Measurements from ENCODE around the gene SLC35F4.
"Not testable (repeated sequence)": the region's sequence is repeated elsewhere in the genome, so short reads cannot be mapped to it uniquely, and the experiment has no call there.

Gene SLC35F4

DNA sequence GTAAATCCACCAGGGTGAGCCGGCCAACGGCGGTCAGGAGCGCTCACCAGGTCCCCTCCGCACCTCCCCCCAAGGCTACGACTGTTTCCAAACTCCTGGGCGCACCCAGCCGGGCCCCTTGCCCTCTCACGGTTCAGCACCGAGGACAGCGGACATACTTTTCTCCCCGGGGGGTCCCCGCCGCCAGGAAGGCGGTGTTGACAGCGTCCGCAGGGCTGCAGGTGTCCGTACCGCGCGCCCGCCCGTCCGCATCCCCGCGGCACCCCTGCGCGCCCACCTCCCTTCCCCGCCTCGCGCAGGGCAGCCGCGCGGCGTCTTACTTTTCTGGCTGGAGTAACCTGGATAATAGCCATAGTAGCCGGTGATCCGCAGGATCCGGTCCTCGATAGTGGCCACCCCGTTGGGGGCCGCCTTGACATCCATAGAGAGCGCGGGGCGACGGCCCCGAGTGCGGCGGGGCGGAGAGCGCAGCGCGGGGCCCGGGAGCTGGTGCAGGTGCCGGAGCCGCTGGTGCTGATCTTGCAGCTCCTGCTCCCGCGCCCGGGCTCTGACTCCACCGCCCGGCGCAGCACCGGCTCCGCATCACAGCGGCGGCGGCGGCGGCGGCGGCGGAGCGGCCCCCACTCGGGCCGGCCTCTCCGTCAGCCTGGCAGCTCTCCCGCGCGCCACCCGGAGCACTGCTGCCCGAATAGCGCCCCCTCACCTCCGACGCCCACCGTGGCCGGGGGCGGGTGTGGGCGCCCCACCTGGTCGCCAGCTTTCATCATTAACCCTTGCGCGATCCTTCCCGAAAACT lies at the start of gene SLC35F4:
TSS of gene SLC35F4 (minus strand) at position 690 of the 796 bp plus-strand sequence.
- DNase-seq = no peak

- no peak for DNase-seq
Measured at GRCh38 chr14:57909626-57910025, 43.7 kb upstream of the SLC35F4 start.

DNA sequence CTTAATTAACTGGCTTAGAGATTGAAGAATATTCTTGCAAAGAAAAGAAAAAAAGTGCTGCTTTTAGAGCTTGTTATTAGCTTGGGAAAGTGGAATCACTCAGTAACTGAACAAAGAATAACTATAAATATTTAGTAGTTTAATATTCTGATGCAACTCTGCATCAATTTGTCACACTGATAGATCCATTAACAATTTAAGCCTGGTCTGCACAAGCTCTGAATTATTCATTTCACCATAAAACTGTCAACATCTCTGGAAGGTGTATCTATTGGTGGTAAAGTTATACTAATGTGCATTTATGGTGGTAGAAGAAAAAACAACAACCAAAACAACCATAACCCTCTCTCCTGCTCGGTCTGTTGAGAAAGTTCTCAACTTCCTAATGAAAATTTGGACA lies 38.1 kb upstream of the SLC35F4 start:
- no peak for DNase-seq

DNA sequence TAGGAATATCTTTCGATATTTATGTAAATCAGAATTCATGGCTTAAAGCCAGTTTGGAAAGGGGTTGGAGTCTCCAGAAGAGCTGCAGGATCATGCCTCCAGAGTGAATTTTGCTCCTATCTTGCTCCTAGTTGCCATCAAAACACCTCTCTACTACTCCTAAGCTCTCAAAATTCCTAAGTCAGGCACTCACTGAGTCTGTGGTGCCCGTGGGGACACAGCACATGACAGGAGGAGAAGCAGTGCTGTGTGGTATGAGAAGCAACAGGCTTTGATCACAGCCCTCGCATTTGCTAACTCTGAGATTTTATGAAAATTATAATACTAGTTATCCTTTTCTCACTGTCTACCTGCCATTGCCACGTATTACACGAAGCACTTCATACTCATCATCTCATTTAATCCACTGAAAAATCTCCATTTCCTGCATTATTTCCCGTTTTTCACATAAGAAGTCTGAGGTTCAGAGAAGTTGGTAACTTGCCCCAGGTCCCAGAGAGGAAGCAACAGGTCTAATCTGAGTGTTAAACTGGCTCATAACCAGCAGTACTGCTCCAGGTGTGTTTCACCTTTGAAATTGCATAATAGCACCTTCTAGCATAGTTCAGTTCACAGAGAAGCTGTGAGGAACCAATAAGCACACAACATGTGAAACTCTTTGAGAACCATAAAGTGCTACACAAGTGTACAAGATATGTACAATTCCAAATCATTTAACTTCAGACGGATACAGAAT lies 33.1 kb upstream of the SLC35F4 start:
- no peak for DNase-seq

DNA sequence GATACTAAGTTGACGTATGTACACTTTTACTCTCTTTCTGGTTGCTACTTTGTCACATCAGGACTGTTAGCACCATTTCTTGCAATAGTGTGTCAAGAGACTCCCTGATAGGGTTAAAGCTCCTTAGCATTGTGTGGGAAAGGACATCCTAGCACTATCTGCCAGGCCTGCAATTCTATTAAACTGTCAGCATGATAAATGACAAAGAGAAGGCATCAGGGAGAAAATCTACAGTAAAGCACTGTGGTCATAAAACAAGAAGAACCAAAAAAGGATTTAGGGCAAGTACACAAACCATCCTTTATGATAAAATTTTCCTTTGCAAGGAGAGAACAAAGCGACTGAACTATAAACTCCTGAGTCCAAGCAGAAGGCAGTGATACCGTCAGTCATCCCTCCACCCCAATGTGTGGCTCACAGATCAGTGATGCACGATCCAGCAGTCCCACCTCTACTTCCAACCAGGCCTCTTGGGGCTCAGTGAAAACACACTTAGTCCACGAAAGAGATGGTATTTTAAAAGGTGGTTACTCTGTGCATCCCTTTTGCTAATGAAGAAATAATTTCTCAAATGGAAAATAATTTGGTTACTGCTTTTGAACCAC lies 31.4 kb upstream of the SLC35F4 start:
- DNase-seq = no peak

DNA sequence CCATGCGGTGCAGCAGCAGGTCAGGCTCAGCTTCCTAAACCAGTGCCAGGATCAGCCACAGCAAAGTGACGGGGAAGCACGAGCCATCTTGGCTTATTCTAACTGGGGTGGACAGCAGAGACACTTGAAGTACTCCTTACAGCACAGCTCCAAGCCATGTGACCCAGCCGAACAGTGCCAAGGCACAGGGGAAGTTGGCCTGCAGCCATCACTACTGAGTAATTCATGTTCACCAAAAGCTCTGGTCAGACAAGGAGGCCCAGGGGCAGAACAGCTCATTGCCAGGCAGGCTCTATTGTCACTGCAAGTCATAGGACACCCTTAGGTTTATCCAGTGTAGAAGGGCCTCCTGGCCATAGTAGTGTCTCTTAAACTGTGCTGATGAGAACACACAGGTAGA lies 23.4 kb upstream of the SLC35F4 start:
- no peak for DNase-seq

- DNase-seq = no peak
Measured at GRCh38 chr14:57884175-57884574, 18.3 kb upstream of the SLC35F4 start.

DNA sequence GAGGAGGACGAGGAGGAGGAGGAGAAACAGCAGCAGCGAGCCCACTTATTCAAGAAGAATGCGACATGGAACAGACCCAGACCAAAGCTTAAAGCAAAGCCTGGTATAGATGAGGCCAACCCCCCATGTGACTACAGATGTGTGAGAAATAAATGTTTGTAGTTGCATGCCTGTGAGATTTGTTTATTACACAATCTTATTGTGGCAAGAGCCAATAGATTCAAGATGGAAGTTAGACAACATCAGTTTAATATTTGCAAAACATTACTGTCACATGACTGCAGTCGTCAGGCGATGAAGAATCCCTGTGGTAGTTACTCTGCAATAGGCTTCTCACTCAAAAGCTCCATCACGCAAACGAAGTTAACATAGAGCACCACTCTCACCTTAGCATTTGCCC lies 17.2 kb upstream of the SLC35F4 start:
- DNase-seq = no peak

DNA sequence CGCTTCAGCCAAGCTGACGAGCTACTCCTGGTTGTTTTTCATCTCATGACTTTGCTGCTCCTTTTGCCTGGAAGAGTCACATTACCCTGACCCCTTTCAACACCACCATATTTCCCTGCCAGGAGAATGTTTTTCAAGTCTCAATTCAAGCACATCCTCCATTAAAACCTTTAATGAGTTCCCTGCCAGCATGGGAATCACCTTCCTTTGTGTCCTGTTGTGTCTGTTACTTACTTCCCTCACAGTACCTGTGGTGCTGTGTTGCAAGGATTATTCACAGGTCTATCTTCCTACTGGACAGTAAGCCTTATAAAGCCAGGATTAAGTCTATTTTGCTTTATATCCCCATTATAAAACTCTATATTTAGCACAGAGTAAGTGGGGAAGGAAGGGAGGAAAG lies 13.6 kb upstream of the SLC35F4 start:
- no peak for DNase-seq

DNA sequence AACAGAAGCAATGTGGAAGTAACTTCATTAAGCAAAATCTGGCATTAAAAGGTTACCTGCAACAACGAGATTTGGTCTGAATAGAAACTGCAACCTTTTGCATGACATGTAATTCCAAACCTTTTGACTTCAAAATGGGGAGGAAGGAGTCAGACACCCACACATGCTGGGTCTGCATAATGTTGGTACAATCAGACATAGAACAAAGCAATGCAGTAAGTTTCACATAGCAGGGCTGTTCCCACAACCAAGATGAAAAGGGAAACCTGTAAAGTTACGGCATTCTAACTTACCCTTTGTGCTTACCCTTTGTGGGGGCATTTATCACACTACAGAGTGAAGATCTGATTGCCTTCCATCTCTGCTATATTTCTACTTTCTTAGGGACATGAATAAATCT lies 10.1 kb upstream of the SLC35F4 start:
- no peak for DNase-seq

- no peak for DNase-seq
Measured at GRCh38 chr14:57875296-57875695, 9.4 kb upstream of the SLC35F4 start.

- no peak for DNase-seq
Measured at GRCh38 chr14:57871459-57872080, 5.7 kb upstream of the SLC35F4 start.

DNA sequence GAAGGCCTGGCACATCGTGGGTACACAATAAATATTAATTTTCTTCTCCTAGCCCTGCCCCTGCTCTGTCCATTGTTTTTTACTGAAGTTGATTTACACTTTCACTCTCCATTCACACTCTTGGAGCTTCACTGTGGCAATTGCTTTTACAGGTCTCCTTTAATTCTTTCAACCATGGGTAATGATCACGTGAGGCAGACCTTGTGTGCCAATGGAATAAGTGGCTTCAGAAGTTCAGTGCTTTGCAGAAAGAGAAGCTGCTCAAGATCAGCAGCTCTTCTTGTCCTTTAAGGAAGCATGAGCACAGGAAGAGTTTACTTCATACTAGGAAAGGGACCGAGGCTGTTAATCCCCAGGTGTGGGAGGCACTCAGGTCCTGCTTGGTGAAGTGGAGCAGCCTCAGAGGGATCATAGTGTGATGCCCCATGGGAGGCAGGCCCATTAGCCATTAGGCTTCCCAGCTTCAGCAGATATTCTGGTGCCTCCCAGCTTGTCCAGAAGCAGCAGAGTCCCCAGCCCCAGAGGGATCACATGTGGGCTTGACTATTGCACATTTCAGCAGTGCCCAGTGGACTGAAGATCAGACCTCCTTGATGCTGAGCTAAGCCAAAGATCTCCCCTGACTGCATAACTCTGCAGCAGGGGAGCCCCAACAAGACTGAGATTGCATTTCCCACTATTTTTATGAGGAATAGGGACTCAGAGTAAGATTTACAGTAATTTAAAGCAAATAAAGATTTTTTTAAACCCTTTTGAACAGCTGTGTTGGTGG lies 5.0 kb upstream of the SLC35F4 start:
- no peak for DNase-seq

GRCh38 chr14:57869617-57870016 lies 3.7 kb upstream of the SLC35F4 start:
- DNase-seq = no peak

- no peak for DNase-seq
Measured at GRCh38 chr14:57866199-57866705, 360 bp upstream of the SLC35F4 start.

DNA sequence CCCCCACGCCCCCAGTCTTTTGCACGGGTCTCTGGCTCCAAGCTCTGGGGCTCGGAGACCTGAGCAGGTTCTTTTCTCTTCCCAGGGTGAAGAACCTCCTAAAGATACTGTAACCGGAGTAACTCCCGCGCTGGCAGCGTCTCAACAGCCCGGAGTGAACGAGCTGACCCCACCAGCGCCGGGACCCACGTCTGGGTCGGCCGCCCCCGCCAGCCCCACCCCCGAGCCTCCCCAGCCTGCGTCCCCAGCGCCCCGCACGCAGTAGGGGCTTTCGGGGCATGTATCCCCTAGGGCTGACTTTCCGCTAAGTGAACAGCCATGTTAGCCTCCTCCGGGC lies 858 bp downstream of the SLC35F4 start:
- no peak for DNase-seq

DNA sequence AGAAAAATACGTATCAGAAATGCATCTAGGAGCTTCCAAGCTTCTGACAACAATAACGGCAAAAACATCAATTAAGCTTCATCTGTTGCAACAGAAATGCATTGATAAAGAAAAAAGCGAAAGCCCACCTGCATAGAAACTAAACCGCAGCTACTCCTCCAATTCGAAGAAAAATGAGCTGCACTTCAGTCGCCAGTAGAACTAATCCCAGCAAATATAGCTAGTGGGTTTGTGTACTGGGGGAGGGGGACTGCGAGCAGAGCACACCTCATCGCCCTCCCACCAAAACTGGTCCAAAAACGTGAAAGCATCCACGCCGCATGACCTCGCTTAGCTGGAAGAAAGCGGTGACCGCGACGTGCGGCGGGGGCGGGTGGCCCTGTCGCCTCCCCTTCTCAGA lies 1.2 kb downstream of the SLC35F4 start:
- DNase-seq = no peak

DNA sequence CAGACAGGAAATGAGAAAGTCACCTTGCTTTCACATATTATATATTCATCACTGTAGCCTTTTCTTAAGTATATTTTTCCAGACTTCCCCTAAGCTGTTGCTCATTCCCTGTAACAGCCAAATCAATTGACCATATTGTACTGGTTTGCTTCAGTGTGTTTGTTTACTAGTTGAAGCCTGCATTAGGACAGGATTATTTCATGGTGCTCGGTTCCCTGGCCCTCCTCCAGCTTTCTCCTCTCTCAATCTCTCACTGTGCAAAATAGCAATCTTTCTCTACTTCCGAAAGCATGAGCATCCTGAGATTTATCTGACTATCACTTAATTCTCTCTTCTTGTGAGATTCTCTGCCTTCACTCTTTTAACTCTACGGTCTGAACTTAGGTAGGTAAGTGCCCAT lies 2.4 kb downstream of the SLC35F4 start:
- no peak for DNase-seq

DNA sequence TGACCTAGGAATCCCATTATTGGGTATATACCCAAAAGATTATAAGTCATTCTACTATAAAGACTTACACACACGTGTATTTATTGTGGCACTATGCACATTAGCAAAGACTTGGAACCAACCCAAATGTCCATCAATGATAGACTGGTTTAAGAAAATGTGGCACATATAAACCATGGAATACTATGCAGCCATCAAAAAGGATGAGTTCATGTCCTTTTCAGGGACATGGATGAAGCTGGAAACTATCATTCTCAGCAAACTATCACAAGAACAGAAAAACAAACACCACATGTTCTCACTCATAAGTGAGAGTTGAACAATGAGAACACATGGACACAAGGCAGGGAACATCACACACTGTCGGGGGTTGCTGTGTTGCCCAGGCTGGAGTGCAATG lies 10.2 kb downstream of the SLC35F4 start:
- not testable (repeated sequence) for DNase-seq

GRCh38 chr14:57854571-57854970 lies 11.3 kb downstream of the SLC35F4 start:
- DNase-seq = no peak

- no peak for DNase-seq
Measured at GRCh38 chr14:57851354-57851753, 14.5 kb downstream of the SLC35F4 start.

DNA sequence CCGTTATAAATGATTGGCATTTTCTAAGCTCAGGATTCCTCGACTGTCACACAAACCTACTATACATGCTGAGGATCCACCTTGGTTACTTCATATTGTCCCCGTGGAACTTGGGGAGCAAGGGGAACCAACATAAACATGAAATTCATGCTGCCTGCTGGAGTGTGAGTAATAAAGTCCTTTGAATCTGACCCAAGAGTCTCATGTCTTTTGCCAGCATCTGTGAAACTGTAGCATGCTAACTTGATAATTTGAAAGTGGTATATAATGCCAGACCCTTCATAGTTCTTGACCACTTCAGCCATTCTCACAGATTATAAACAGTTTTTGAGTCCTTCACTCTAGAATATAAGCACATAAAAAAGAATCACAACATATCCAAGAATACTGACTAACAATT lies 17.1 kb downstream of the SLC35F4 start:
- DNase-seq = no peak

DNA sequence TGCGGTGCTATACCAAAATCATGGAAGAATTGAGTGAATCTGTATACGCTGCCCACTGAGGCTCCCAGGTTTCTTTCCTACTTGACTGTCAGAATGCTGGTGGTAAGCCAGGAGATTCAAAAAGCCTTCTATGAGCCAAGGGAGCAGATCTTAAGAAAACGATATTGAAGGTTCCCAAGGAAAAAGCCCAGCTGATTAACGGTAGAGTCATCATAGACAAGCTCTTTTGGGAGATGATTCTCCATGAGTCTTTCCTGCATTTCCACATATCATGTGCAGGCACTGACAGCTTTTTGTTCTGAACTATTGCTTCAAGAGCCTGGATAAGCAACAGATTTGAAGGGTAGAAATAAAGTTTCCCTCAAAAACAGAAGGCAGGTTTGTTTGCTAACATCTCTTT lies 17.5 kb downstream of the SLC35F4 start:
- DNase-seq = no peak

Data from activated T-cell treated with anti-CD3 and anti-CD28 coated beads for 4 hours (primary cell).